A673 (cell line): ENCODE data around the gene TMOD4. TPM values are rescaled to one million over a fixed set of nuclear protein-coding genes. Genes with fewer than 3 reads are reported as not detected.
"Not testable (repeated sequence)": the region's sequence is repeated elsewhere in the genome, so short reads cannot be mapped to it uniquely, and the experiment has no call there.

Experiments used
- BruUV-seq: library from RNA; stranded (reverse); fragments of 400-500 nt; replicated peaks from 2 replicates; lab custom pipeline; 2021; lab: Mats Ljungman, UMichigan
- CTCF ChIA-PET: fragments of 300-600 bp; sonication (Branson Sonifier 250); formaldehyde crosslinking; loops from one replicate; lab custom pipeline; 2022; ENCODE audit warnings: antibody characterized with exemption; lab: Charles Lee
- POLR2A ChIA-PET: fragments of 300-600 bp; sonication (Branson Sonifier 250); formaldehyde crosslinking; loops from one replicate; lab custom pipeline; 2022; ENCODE audit warnings: antibody characterized with exemption; ENCODE audit not compliant: low non-redundant PET; lab: Charles Lee
- DNase-seq: peaks from one replicate; pipeline ENCODE4 v3.0.0-alpha.2; 2015; ENCODE audit warnings: low spot score
- H3K27ac ChIP-seq: fragments of 200-600 bp; sonication (generic); 2 replicates; pipeline ENCODE4 v1.5.1; 2016; ENCODE audit warnings: mixed run types, low read depth, mild to moderate bottlenecking, mixed read lengths, antibody characterized with exemption, low read length; ENCODE audit not compliant: poor library complexity, severe bottlenecking
- H3K27me3 ChIP-seq: fragments of 200-600 bp; sonication (generic); replicated peaks from 2 replicates; pipeline ENCODE4 v1.6.1; 2017; ENCODE audit warnings: mixed run types, low read depth, mild to moderate bottlenecking, mixed read lengths, antibody characterized with exemption, low read length; ENCODE audit not compliant: insufficient read depth, poor library complexity
- H3K36me3 ChIP-seq: fragments of 200-600 bp; sonication (generic); 2 replicates; pipeline ENCODE4 v1.6.1; 2016; ENCODE audit warnings: mixed run types, mild to moderate bottlenecking, mixed read lengths, antibody characterized with exemption, low read length; ENCODE audit not compliant: insufficient read depth, poor library complexity, severe bottlenecking
- H3K4me1 ChIP-seq: fragments of 200-600 bp; sonication (generic); 2 replicates; pipeline ENCODE4 v1.6.1; 2017; ENCODE audit warnings: mixed run types, mild to moderate bottlenecking, mixed read lengths, antibody characterized with exemption, low read length; ENCODE audit not compliant: insufficient read depth, poor library complexity, severe bottlenecking
- H3K4me3 ChIP-seq: fragments of 200-600 bp; sonication (generic); 2 replicates; pipeline ENCODE4 v1.5.1; 2016; ENCODE audit warnings: low read depth, mixed run types, mild to moderate bottlenecking, mixed read lengths, low read length; ENCODE audit not compliant: poor library complexity, severe bottlenecking
- H3K9me3 ChIP-seq: fragments of 200-600 bp; sonication (generic); 2 replicates; pipeline ENCODE4 v1.6.1; 2016; ENCODE audit warnings: mixed run types, low read depth, mild to moderate bottlenecking, mixed read lengths, antibody characterized with exemption, low read length; ENCODE audit not compliant: poor library complexity, severe bottlenecking
- EZH2 ChIP-seq: fragments of 200-600 bp; sonication (generic); IDR thresholded peaks from 2 replicates; pipeline ENCODE4 v1.6.1; 2017; ENCODE audit warnings: borderline replicate concordance, low read depth, mild to moderate bottlenecking, mixed read lengths, antibody characterized with exemption, low read length; ENCODE audit not compliant: poor library complexity, severe bottlenecking
- intact Hi-C: fragments of 100-400 bp; cut with micrococcal nuclease; formaldehyde crosslinking; loops from one replicate; pipeline ENCODE4 v1.10.0; 2022; ENCODE audit not compliant: unreplicated experiment
- total RNA-seq: library from RNA; stranded (reverse); gene quantifications from 2 replicates; pipeline ENCODE4 v1.2.3, GENCODE V29; 2021
- TF ChIP-seq, protein P1 (sequence below): fragments of 300-800, 200-600 bp; sonication (generic); conservative IDR thresholded peaks from 2 replicates; pipeline ENCODE4 v1.5.1; 2017; ENCODE audit warnings: low read depth, mild to moderate bottlenecking, antibody characterized with exemption, low read length, moderate library complexity, mixed read lengths

The TMOD4 gene
- total RNA-seq, 1 experiment from 2014 or later: 1.4 TPM

DNA sequence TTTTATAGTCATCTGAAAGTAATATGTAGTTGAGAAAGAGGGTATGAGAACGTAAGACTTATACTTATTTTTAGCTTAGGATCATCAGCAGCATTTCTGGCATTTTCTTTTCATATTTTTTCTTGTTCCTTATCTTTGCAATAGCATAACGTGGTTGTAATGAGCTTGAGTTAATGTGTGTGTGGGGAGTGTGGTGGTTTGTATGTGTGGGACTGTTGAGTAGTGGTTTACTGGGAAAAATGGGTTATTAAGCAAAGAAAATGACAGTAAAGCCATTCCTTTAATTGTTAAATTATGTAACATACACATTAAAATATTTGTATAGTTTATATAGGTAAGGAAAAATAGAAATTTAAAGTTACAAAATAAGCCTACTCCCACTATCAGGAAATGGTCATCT is 37.8 kb upstream of the TMOD4 start:
- intact Hi-C loops: no loop called here

DNA sequence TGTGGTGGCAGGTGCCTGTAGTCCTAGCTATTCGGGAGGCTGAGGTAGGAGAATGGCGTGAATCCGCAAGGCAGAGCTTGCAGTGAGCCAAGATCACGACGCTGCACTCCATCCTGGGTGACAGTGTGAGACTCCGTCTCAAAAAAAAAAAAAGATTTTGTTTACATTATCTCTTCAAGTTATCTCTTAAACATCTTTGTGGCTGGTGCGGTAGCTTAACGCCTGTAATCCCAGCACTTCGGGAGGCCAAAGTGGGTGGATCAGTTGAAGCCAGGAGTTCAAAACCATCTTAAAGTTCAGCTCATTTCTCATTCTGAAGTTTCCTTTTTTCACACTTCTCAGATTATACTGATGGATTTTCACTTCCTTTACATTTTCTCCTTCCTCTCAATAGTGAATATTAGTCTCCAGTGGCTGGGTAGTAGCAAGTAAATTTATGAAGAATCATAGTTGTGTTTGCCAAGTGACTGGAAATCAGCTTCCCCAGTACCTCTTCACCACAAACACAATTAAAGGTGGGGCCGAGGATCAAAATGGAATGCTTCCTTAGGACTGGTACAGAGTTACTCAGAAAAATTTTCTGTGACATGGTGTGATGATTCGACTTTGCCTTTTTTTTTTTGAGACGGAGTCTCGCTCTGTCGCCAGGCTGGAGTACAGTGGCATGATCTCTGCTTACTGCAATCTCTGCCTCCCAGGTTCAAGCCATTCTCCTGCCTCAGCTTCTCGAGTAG is 36.4 kb upstream of the TMOD4 start:
- CTCF ChIA-PET: interaction anchor here (0.6 kb wide), 1 partner anchor 205 kb away, joined by 4 read pairs; no protein-coding TSS in a partner anchor
- peaks cover 19% of the 10 kb centered on the region for H3K36me3 ChIP-seq
- H3K4me3 ChIP-seq: no peak overlapping the region
- H3K27me3 ChIP-seq: no peaks in the 10 kb centered on the region
- TF ChIP-seq, protein P1, sequence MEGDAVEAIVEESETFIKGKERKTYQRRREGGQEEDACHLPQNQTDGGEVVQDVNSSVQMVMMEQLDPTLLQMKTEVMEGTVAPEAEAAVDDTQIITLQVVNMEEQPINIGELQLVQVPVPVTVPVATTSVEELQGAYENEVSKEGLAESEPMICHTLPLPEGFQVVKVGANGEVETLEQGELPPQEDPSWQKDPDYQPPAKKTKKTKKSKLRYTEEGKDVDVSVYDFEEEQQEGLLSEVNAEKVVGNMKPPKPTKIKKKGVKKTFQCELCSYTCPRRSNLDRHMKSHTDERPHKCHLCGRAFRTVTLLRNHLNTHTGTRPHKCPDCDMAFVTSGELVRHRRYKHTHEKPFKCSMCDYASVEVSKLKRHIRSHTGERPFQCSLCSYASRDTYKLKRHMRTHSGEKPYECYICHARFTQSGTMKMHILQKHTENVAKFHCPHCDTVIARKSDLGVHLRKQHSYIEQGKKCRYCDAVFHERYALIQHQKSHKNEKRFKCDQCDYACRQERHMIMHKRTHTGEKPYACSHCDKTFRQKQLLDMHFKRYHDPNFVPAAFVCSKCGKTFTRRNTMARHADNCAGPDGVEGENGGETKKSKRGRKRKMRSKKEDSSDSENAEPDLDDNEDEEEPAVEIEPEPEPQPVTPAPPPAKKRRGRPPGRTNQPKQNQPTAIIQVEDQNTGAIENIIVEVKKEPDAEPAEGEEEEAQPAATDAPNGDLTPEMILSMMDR: no peak
- no peak for TF ChIP-seq EZH2
- BruUV-seq: no TSS peak
- H3K9me3 ChIP-seq: no peaks in the 10 kb centered on the region
- H3K4me1 ChIP-seq: no peaks in the 10 kb centered on the region
- POLR2A ChIA-PET: interaction anchor here (0.6 kb wide), 1 partner anchor 111 kb away, joined by 3 read pairs; no protein-coding TSS in a partner anchor
- intact Hi-C loops: no loop called here
- no peak for DNase-seq
- H3K27ac ChIP-seq: no peak overlapping the region

More for the DNA sequence above, 37.8 kb upstream of the TMOD4 start:
- no peak for DNase-seq
- H3K4me1 ChIP-seq: no peaks in the 10 kb centered on the region
- no peak overlapping the region for H3K27ac ChIP-seq
- BruUV-seq: no TSS peak
- no peaks in the 10 kb centered on the region for H3K9me3 ChIP-seq
- POLR2A ChIA-PET: no interaction called here
- peaks cover 9% of the 10 kb centered on the region for H3K36me3 ChIP-seq
- TF ChIP-seq EZH2: no peak
- TF ChIP-seq, protein P1: no peak
- CTCF ChIA-PET: no interaction called here
- H3K4me3 ChIP-seq: no peak overlapping the region
- H3K27me3 ChIP-seq: no peaks in the 10 kb centered on the region

DNA sequence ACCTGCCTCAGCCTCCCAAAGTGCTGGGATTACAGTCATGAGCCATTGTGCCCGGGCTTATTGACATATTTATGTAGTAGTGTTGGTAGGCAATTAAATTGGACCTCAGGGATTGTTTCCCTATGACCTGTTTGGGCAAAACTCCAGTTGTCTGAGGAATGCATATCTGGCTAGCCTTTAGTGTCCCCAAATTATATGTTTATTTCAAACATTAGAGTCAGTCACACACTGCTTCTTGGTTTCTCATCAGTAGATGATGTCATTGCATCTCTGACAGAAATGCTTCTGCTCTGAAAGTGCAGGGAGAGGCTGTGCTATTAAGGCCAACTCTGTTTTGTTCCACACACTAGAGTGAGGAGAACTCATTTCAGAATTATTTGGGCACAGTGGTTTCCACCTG is 35.0 kb upstream of the TMOD4 start:
- no peak for DNase-seq
- Histone ChIP-seq H3K27ac (no peak overlapping the region), H3K9me3 (no peaks in the 10 kb centered on the region), H3K27me3 (no peaks in the 10 kb centered on the region), H3K4me1 (no peaks in the 10 kb centered on the region), H3K4me3 (no peak overlapping the region), H3K36me3 (peaks cover 31% of the 10 kb centered on the region)
- CTCF ChIA-PET: no interaction called here
- no peak for TF ChIP-seq EZH2
- TF ChIP-seq, protein P1: no peak
- BruUV-seq: no TSS peak
- intact Hi-C loops: no loop called here
- POLR2A ChIA-PET: no interaction called here

DNA sequence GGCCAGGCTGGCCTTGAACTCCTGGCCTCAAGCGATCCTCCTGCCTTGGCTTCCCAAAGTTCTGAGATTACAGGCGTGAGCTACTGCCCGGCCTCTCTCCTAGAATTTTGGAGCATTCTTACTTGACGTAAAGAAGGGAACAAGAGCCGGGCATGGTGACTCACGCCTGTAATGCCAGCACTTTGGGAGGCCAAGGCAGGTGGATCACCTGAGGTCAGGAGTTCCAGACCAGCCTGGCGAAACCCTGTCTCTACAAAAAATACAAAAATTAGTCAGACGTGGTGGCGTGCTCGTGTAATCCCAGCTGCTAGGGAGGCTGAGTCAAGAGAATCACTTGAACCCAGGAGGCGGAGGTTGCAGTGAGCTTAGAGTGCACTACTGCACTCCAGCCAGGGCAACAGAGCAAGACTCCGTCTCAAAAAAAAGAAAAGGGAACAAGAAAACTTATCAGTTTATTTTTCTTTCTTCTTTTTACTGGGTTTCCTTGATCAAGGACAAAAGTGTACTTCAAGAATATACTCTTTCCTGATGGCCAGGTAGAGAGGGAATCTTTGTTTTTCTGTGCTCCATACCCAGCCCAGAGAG is 29.7 kb upstream of the TMOD4 start:
- POLR2A ChIA-PET, intact Hi-C loops, H3K4me3 ChIP-seq, DNase-seq, H3K27me3 ChIP-seq, H3K9me3 ChIP-seq, CTCF ChIA-PET, BruUV-seq, H3K4me1 ChIP-seq, H3K27ac ChIP-seq: not testable (repeated sequence)
- peaks cover 49% of the 10 kb centered on the region for H3K36me3 ChIP-seq
